Superior temporal gyrus (tissue), 1 donor: ENCODE results near the gene UBE2V1.

Experiments used
- DNase-seq: peaks from one replicate; pipeline ENCODE4 v3.0.0-alpha.2; 2016; ENCODE audit errors: extremely low spot score

The UBE2V1 gene

GRCh38 chr20:50043573-50044352 is 69.2 kb downstream of the UBE2V1 start:
- DNase-seq, result no peak

DNA sequence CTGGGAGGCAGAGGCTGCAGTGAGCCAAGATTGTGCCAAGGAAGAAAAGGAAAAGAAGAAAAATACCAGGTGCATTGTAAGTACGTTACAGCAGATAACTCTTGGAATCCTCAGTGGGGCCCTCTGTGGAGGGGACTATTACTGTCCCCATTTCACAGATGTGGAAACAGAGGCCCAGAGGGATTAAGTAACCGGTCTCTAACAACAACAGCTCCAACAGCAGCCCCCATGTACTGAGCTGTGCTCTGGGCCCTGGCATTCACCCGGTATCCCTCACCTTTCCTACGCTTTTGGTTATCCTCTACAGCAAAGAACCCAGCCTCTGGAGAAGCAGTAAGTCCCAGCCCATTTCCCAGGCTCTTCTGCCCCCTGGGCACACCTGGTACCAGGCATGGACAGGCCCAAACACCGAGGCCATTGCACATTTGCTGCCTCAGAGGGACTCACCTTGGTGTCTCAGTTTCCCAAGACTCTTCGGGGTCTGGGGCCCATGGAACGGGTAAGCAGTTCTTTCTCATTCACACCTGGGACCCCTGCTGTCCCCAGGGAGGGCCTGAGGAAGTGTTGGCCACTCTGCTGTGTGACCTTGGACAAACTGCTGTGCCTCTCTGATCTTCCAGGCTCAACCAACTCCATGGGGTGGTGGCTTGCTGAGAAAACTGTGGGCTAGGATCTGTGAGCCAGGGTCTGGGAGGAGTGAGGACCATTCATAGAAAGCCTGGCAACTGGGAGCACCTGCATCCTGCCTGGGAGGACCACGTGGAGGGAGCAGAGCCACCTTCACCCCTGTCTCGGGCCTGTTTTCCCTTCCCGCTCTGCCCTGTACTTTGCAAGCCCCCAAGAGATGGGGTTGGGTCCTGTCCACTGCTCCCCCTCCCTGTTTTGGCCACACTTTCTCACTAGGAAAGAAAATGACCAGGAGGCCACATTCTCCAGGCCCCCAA is 70.3 kb downstream of the UBE2V1 start:
- no peak for DNase-seq

- no peak for DNase-seq
Observed at GRCh38 chr20:50041246-50041873, 71.6 kb downstream of the UBE2V1 start.

DNA sequence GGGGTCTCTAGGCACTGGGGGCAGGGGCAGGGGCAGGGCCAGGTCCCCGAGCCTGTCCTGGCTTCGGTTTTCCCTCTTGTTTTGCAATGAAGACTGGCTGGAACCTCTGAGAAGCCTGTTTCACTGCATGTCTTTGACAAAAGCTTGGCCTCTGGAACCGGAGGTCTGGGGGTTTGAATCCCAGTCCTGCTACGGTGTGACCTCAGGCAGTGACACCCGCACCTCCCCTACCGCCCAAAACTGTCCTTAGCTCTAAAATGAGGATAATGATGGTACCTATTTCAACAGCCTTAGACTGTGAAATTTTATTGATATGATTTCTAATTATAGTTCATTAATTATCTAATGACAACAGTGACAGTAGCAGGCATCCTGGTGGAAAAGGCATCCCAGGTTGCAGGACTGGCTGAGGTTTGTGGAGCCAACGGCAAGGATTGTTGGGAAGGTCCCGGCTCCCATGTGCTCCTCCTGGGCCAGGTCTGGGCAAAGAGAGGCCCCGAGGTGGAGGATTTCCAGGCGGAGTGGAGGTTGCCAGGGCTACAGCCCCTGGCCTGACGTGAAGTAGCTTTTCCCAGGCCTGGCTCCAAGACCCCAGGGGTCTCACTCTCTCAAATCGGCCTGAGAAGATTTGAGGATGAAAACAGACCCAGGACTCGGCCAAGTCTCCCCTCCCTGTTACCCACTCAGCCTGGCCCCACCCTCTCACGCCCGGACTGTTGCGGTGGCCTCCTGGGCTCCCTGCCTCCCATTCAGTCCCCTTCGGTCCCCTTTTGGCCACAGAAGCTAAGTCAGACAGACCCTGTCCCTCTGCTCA is 72.3 kb downstream of the UBE2V1 start:
- no peak for DNase-seq

- no peak for DNase-seq
Observed at GRCh38 chr20:50039706-50040431, 73.1 kb downstream of the UBE2V1 start.

- DNase-seq, result no peak
Observed at GRCh38 chr20:50038574-50038991, 74.4 kb downstream of the UBE2V1 start.

GRCh38 chr20:50038169-50038568 is 74.8 kb downstream of the UBE2V1 start:
- no peak for DNase-seq

DNA sequence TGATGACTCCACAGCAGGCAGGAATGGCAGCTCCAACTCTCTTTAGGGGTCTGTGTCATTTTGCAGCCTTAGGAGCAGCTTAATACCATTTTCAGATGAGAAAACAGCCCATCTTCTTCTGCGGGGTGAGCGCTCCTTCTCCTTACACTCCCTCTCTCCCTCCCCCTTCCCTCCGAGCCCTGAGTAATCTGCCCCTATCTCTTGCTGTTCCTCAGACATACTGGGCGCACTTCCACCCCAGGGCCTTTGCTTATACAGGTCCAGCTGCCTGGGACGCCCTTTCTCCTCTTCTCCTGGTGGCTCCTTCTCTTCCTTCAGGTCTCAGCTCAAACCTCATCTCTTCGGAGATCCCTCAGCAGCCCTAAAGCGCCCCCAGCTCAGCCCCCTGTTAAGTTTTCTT is 75.4 kb downstream of the UBE2V1 start:
- no peak for DNase-seq

GRCh38 chr20:50037123-50037522 is 75.8 kb downstream of the UBE2V1 start:
- no peak for DNase-seq

GRCh38 chr20:50036703-50037102 is 76.2 kb downstream of the UBE2V1 start:
- no peak for DNase-seq

DNA sequence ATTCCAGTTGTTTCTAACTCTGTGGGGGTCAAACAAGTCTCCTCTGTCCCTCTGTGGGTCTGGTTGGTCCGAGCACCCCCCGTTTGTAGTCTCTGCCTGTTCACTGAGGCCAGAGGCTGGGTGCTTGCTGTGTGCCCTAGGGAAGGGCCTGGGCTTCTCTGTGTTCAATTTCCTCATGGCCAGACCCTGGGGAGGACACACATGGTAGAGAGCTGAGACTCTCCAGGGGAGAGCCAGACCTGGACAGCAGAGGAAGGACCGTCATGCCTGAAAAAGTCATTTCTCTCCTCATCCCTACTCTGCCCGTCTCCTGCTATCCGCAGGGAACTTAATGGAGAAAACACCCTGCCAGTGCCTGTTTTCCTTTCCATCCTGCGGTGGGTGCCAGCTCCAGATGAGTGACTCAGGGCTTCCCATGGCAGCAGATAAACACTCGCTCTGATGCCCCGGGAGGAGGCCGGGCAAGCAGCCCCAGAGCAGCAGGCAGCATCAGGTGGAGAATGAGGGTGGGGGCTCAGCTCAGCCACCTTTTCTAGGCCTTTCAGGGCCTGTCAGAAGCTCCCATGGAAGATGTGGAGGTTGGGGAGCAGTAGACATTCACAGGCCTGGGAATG is 78.3 kb downstream of the UBE2V1 start:
- no peak for DNase-seq

- DNase-seq, result no peak
Observed at GRCh38 chr20:50032955-50033666, 79.8 kb downstream of the UBE2V1 start.
